NT2/D1 (cell line): ENCODE data around the gene TMEM208.

Source experiments
- SUZ12 ChIP-seq: IDR thresholded peaks from 2 replicates; pipeline ENCODE4 v1.6.1; 2011; ENCODE audit not compliant: insufficient read length, insufficient read depth; ENCODE audit errors: extremely low read depth
- YY1 ChIP-seq: IDR thresholded peaks from 2 replicates; pipeline ENCODE4 v1.6.1; 2011; ENCODE audit not compliant: insufficient read length, insufficient read depth
- ZNF274 ChIP-seq: IDR thresholded peaks from 2 replicates; pipeline ENCODE4 v1.6.1; 2011; ENCODE audit warnings: mild to moderate bottlenecking, low read depth, low read length

DNA sequence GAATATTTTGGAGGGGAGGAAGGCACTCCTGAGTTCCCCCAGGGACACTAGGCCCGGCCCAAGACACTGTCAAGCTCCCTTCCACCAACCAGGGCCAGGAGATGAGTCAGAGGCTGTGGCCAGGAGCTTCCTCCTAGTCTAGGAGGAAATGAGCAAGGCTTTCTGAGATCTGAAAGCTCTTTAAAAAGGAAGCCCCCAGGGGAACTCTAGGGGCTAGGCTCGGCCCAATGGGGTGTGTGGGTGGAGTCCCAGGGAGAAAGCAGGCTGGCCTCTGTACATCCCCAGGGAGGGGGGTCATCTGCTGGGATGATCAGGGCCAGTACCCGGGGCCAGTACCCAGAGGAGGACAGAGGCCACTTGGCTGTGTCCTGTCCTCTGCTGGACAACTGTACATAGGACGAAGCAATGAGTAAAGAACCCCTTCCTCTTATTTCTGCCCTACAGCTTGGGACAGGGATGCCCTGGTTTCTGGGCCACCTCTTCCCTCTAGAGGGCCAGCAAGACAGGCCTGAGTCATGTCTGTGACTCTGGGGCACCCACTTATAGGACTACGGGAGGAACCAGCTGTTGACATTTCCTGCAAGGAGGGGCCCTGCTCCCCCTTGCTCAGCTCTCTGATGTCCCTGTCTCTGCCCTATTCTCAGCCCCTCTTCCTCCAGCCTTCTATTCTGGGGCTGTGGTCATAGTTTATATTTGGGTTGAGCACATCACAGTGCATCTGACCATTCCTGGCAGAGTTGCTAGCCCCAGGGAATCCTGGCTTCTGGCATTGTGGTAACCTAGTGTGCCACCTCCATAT is 17.7 kb downstream of the TMEM208 start:
- TF ChIP-seq YY1 = no peak
- TF ChIP-seq ZNF274 = no peak
- TF ChIP-seq SUZ12 = no peak
